CD8-positive, alpha-beta memory T cell (primary cell): ENCODE results near the gene AMIGO1. TPM values are rescaled to one million over a fixed set of nuclear protein-coding genes. Genes with fewer than 3 reads are reported as not detected.
A peak's percentile ranks its signal among the peaks of the same experiment; 100 is the strongest.

Source experiments
- CTCF ChIA-PET: fragments of 350-600 bp; sonication (Branson Sonifier 250); formaldehyde crosslinking; loops from one replicate; lab custom pipeline; 2021; ENCODE audit warnings: antibody characterized with exemption; lab: Charles Lee
- POLR2A ChIA-PET: fragments of 350-600 bp; sonication (Branson Sonifier 250); formaldehyde crosslinking; loops from one replicate; lab custom pipeline; 2021; ENCODE audit warnings: antibody characterized with exemption; lab: Charles Lee
- DNase-seq, 5 donors: peaks; one replicate each; pipeline versions ENCODE4 v3.0.0 to v3.0.0-alpha.2; 2020 to 2022; ENCODE audit warnings: mixed read lengths in 1 of 5
- H3K27ac ChIP-seq: one replicate; pipeline ENCODE4 v1.7.0; 2013; ENCODE audit warnings: low read depth, mild to moderate bottlenecking, low read length, moderate library complexity
- H3K27me3 ChIP-seq: 2 replicates; pipeline ENCODE4 v1.7.0; 2013; ENCODE audit warnings: low read length, mild to moderate bottlenecking; ENCODE audit not compliant: insufficient read depth, poor library complexity, severe bottlenecking
- H3K36me3 ChIP-seq: 2 replicates; pipeline ENCODE4 v1.7.0; 2013; ENCODE audit warnings: mild to moderate bottlenecking, low read length, moderate library complexity; ENCODE audit not compliant: insufficient read depth
- H3K4me1 ChIP-seq: 2 replicates; pipeline ENCODE4 v1.7.0; 2013; ENCODE audit warnings: mild to moderate bottlenecking, low read length, moderate library complexity; ENCODE audit not compliant: insufficient read depth
- H3K4me3 ChIP-seq: 2 replicates; pipeline ENCODE4 v1.7.0; 2013; ENCODE audit warnings: mild to moderate bottlenecking, low read length
- H3K9me3 ChIP-seq: 2 replicates; pipeline ENCODE4 v1.7.0; 2013; ENCODE audit warnings: mild to moderate bottlenecking, low read length
- H3K27ac Mint-ChIP-seq, 8 donors: one replicate each; pipeline ENCODE4 v1.8.0; 2020 to 2021; ENCODE audit warnings: mixed read lengths in 8 of 8, mild to moderate bottlenecking in 6 of 8, inconsistent platforms in 3 of 8, moderate library complexity in 3 of 8
- H3K27me3 Mint-ChIP-seq, 2 donors: one replicate each; pipeline ENCODE4 v1.8.0; 2020 to 2021; ENCODE audit warnings: mixed read lengths in 2 of 2, mild to moderate bottlenecking in 1 of 2, moderate library complexity in 1 of 2
- H3K36me3 Mint-ChIP-seq, 3 donors: one replicate each; pipeline ENCODE4 v1.8.0; 2020 to 2021; ENCODE audit warnings: mixed read lengths in 3 of 3, inconsistent platforms in 1 of 3, mild to moderate bottlenecking in 1 of 3
- H3K4me1 Mint-ChIP-seq, 3 donors: one replicate each; pipeline ENCODE4 v1.8.0; 2020 to 2021; ENCODE audit warnings: mixed read lengths in 3 of 3, inconsistent platforms in 1 of 3, mild to moderate bottlenecking in 1 of 3
- H3K4me3 Mint-ChIP-seq, 7 donors: one replicate each; pipeline ENCODE4 v1.8.0; 2020 to 2021; ENCODE audit warnings: mixed read lengths in 7 of 7, mild to moderate bottlenecking in 6 of 7, moderate library complexity in 4 of 7, inconsistent platforms in 2 of 7
- H3K9me3 Mint-ChIP-seq, 5 donors: one replicate each; pipeline ENCODE4 v1.8.0; 2020 to 2022; ENCODE audit warnings: mixed read lengths in 5 of 5, mild to moderate bottlenecking in 3 of 5, moderate library complexity in 2 of 5, inconsistent platforms in 1 of 5
- polyA plus RNA-seq: library from polyadenylated mRNA; unstranded; fragments of 300-500 nt; fragmentation: Illumina TruSeq; gene quantifications from one replicate; pipeline ENCODE4 v1.2.3, GENCODE V29; 2021
- total RNA-seq, 2 experiments: library from RNA; stranded (reverse); gene quantifications; one replicate each; pipeline ENCODE4 v1.2.3, GENCODE V29; 2021

The AMIGO1 gene
- total and polyA plus RNA-seq, 3 experiments from 2014 or later, result 4.0 to 20.2 (median 4.9) TPM

- Histone ChIP-seq H3K4me3 (no peak overlapping the region), H3K27me3 (peaks cover 53% of the 10 kb centered on the region), H3K9me3 (no peaks in the 10 kb centered on the region), H3K4me1 (no peaks in the 10 kb centered on the region), H3K27ac (no peak overlapping the region), H3K36me3 (no peaks in the 10 kb centered on the region)
- POLR2A ChIA-PET, result interaction anchor here (0.7 to 1.1 kb wide), 3 partner anchors 16 to 741 kb away, joined by 3 to 4 read pairs (median 4); partner anchors contain the start of gene KCNC4
- DNase-seq, result no peak
- CTCF ChIA-PET, result interaction anchor here (1.0 to 2.4 kb wide), 6 partner anchors 11 to 202 kb away, joined by 3 to 9 read pairs (median 4); partner anchors contain the start of genes ATXN7L2 and CYB561D1
- Mint-ChIP-seq H3K27me3 (peaks cover 53 to 65% of the 10 kb centered on the region in 2 donors), H3K36me3 (no peaks in the 10 kb centered on the region), H3K4me3 (no peak overlapping the region), H3K27ac (no peak overlapping the region), H3K9me3 (no peaks in the 10 kb centered on the region), H3K4me1 (peaks cover 0 to 8% (median 4%) of the 10 kb centered on the region in 3 donors)
These were observed 40.6 kb downstream of the AMIGO1 start for GRCh38 chr1:109468903-109469302.

- no peak for DNase-seq
- peaks cover 0 to 8% (median 4%) of the 10 kb centered on the region in 3 donors for H3K4me1 Mint-ChIP-seq
- Histone ChIP-seq H3K36me3 (no peaks in the 10 kb centered on the region), H3K27me3 (peaks cover 50% of the 10 kb centered on the region), H3K27ac (no peak overlapping the region), H3K4me1 (no peaks in the 10 kb centered on the region), H3K9me3 (no peaks in the 10 kb centered on the region), H3K4me3 (no peak overlapping the region)
- ChIA-PET POLR2A (interaction anchor here (0.6 kb wide), 1 partner anchor 42 kb away, joined by 3 read pairs; the partner anchor contains the start of gene PSMA5), CTCF (interaction anchor here (1.2 to 2.4 kb wide), 3 partner anchors 15 to 42 kb away, joined by 4 to 9 read pairs (median 4); partner anchors contain the start of genes ATXN7L2 and CYB561D1)
- H3K36me3 Mint-ChIP-seq, result no peaks in the 10 kb centered on the region
- no peak overlapping the region for H3K27ac Mint-ChIP-seq
- H3K27me3 Mint-ChIP-seq, result peaks cover 50 to 67% of the 10 kb centered on the region in 2 donors
- peak overlapping the region in 1 of 7 donors; percentile 77 for H3K4me3 Mint-ChIP-seq
- no peaks in the 10 kb centered on the region for H3K9me3 Mint-ChIP-seq
These were observed 41.5 kb downstream of the AMIGO1 start for GRCh38 chr1:109468061-109468460.

DNA sequence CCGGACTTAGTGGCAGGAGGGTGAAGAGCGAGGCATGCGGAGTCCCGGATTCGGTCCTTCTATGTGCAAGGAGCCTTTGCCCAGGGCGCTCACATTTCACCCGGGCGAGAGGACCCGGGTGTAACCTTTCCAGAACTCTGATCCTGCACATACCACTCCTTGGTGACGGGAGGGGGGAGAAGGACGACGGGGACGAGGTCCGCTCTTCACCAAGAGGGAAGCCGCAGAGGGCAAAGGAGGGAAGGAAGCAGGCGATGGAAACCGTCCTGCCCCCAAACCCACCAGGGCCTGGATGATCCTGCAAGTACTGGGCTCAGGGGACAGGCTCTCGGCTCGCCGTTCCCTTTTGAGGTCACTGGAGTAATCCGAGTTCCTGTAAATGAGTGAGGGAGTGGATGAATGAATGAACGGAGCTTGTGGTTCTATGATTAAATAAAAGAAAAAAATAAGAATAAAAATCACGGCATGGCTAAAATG is 42.2 kb downstream of the AMIGO1 start:
- CTCF ChIA-PET, result interaction anchor here (1.2 kb wide), 1 partner anchor 42 kb away, joined by 4 read pairs; no protein-coding TSS in a partner anchor
- Mint-ChIP-seq H3K4me3 (peak overlapping the region; percentile 48 to 77 (median 56)), H3K4me1 (peaks cover 0 to 8% (median 4%) of the 10 kb centered on the region in 3 donors), H3K36me3 (no peaks in the 10 kb centered on the region), H3K27me3 (peaks cover 46 to 67% of the 10 kb centered on the region in 2 donors), H3K9me3 (no peaks in the 10 kb centered on the region), H3K27ac (no peak overlapping the region)
- DNase-seq, result no peak
- H3K9me3 ChIP-seq, result no peaks in the 10 kb centered on the region
- no peak overlapping the region for H3K4me3 ChIP-seq
- peaks cover 47% of the 10 kb centered on the region for H3K27me3 ChIP-seq
- no peak overlapping the region for H3K27ac ChIP-seq
- no peaks in the 10 kb centered on the region for H3K36me3 ChIP-seq
- H3K4me1 ChIP-seq, result no peaks in the 10 kb centered on the region
- POLR2A ChIA-PET, result no interaction called here

- H3K27me3 Mint-ChIP-seq, result peaks cover 44 to 71% of the 10 kb centered on the region in 2 donors
- Histone ChIP-seq H3K27me3 (peaks cover 47% of the 10 kb centered on the region), H3K4me1 (no peaks in the 10 kb centered on the region), H3K9me3 (no peaks in the 10 kb centered on the region), H3K27ac (no peak within 1 kb of the TSS), H3K36me3 (no peaks in the 10 kb centered on the region), H3K4me3 (no peak within 1 kb of the TSS)
- DNase-seq, result no peak
- peak within 1 kb of the TSS; percentile 62 to 86 (median 70) for H3K4me3 Mint-ChIP-seq
- no peaks in the 10 kb centered on the region for H3K36me3 Mint-ChIP-seq
- H3K4me1 Mint-ChIP-seq, result peaks cover 0 to 8% (median 4%) of the 10 kb centered on the region in 3 donors
- CTCF ChIA-PET, result interaction anchor here (1.3 kb wide), 1 partner anchor 65 kb away, joined by 3 read pairs; no protein-coding TSS in a partner anchor
- POLR2A ChIA-PET, result no interaction called here
- H3K27ac Mint-ChIP-seq, result no peak within 1 kb of the TSS
- no peaks in the 10 kb centered on the region for H3K9me3 Mint-ChIP-seq
These were observed 42.9 kb downstream of the AMIGO1 start, which contains the start of gene SYPL2 for GRCh38 chr1:109466452-109467300. Gene SYPL2, plus strand, starts transcription at chr1:109466546. Its CDS starts 298 bp downstream, at chr1:109466844.

DNA sequence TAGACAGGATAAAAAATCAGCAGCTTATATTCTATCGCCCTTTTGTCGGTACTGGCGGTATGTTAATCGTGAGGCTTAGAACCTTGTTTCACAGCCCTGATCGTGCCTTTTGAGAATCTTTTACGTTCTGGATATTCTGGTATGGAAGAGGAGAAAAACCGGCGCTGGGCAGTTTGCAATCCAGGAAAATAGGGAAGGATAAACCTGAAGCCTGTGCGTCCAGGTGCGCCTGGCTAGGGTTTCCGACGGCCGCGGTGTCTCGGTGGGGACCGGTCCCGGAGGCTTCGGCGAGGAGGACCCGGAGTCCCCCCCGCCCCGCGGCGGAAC is 43.4 kb downstream of the AMIGO1 start:
- ChIA-PET CTCF (interaction anchor here (1.3 kb wide), 1 partner anchor 66 kb away, joined by 3 read pairs; no protein-coding TSS in a partner anchor), POLR2A (no interaction called here)
- Histone ChIP-seq H3K4me1 (no peaks in the 10 kb centered on the region), H3K36me3 (no peaks in the 10 kb centered on the region), H3K27me3 (peaks cover 47% of the 10 kb centered on the region), H3K27ac (no peak overlapping the region), H3K4me3 (no peak overlapping the region), H3K9me3 (no peaks in the 10 kb centered on the region)
- H3K27me3 Mint-ChIP-seq, result peaks cover 50 to 74% of the 10 kb centered on the region in 2 donors
- H3K27ac Mint-ChIP-seq, result no peak overlapping the region
- peaks cover 0 to 8% (median 4%) of the 10 kb centered on the region in 3 donors for H3K4me1 Mint-ChIP-seq
- H3K4me3 Mint-ChIP-seq, result peak overlapping the region; percentile 62 to 86 (median 70)
- DNase-seq, result no peak
- H3K9me3 Mint-ChIP-seq, result no peaks in the 10 kb centered on the region
- H3K36me3 Mint-ChIP-seq, result no peaks in the 10 kb centered on the region

GRCh38 chr1:109457819-109458218 is 51.7 kb downstream of the AMIGO1 start:
- Histone ChIP-seq H3K36me3 (no peaks in the 10 kb centered on the region), H3K27ac (no peak overlapping the region), H3K4me3 (no peak overlapping the region), H3K4me1 (no peaks in the 10 kb centered on the region), H3K27me3 (peaks cover 3% of the 10 kb centered on the region), H3K9me3 (no peaks in the 10 kb centered on the region)
- ChIA-PET CTCF (interaction anchor here (0.8 kb wide), 1 partner anchor 12 kb away, joined by 4 read pairs; no protein-coding TSS in a partner anchor), POLR2A (no interaction called here)
- Mint-ChIP-seq H3K4me3 (no peak overlapping the region), H3K9me3 (peaks cover 4 to 23% (median 6%) of the 10 kb centered on the region in 5 donors), H3K4me1 (no peaks in the 10 kb centered on the region), H3K36me3 (peaks cover 0 to 4% (median 0%) of the 10 kb centered on the region in 3 donors), H3K27me3 (peaks cover 31 to 71% of the 10 kb centered on the region in 2 donors), H3K27ac (no peak overlapping the region)
- DNase-seq, result no peak

DNA sequence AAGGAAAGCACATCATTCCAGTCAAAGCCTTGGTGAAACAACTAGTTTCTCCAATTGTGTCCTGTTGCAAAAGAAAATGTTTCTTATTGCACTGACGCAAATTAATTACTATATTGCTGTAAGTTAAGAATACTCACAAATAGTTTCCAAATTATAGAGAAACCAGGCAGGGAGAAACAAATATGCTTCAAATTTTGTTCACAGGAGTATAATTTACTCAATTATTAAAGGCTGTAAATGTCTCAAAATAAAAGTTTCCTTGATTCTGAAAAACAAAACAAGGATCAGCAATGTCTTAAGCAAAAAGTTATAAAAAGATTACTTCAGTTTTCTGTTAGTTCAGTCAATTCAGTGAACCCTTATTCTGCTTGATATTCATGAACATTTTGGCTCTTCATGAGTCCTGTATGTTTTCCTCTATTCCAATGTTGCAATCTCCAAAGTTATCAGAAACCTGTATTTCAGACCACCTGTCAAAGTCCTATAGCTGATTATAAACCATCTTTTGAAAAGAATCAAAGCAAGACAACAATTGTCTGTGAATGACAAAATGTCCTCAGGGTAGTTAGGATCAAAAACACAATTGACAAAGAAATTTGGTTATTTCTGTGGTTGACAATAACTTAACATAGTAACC is 54.9 kb downstream of the AMIGO1 start:
- Mint-ChIP-seq H3K27ac (no peak overlapping the region), H3K4me1 (no peaks in the 10 kb centered on the region), H3K4me3 (no peak overlapping the region), H3K9me3 (peaks cover 5 to 23% (median 6%) of the 10 kb centered on the region in 5 donors), H3K36me3 (peaks cover 0 to 4% (median 0%) of the 10 kb centered on the region in 3 donors), H3K27me3 (peaks cover 32 to 64% of the 10 kb centered on the region in 2 donors)
- ChIA-PET POLR2A (no interaction called here), CTCF (no interaction called here)
- Histone ChIP-seq H3K4me3 (no peak overlapping the region), H3K36me3 (no peaks in the 10 kb centered on the region), H3K27ac (no peak overlapping the region), H3K4me1 (no peaks in the 10 kb centered on the region), H3K27me3 (no peaks in the 10 kb centered on the region), H3K9me3 (no peaks in the 10 kb centered on the region)
- no peak for DNase-seq
